Gastrocnemius medialis (tissue), 4 donors: ENCODE data around the gene RB1. TPM values are rescaled to one million over a fixed set of nuclear protein-coding genes. Genes with fewer than 3 reads are reported as not detected.

ENCODE experiments used
- ATAC-seq, 2 donors: fragments of 150-250 bp; one replicate each; pipeline ENCODE4 v1.9.1; 2016
- DNase-seq, 2 donors: peaks; one replicate each; pipeline ENCODE4 v3.0.0-alpha.2; 2019
- H3K27ac ChIP-seq, 4 donors: fragments of 200-600 bp; sonication (generic); 1 replicate in 1 of 4; 2 replicates in 3 of 4; pipeline ENCODE4 v1.5.1; 2016 to 2018; ENCODE audit warnings: mild to moderate bottlenecking in 2 of 4, moderate library complexity in 1 of 4
- H3K27me3 ChIP-seq, 3 donors: fragments of 200-600 bp; sonication (generic) in 2 of 3; 1 replicate in 1 of 3; 2 replicates in 2 of 3; pipeline versions ENCODE4 v1.5.1 to v1.6.0; 2016 to 2019; ENCODE audit warnings: mild to moderate bottlenecking in 1 of 3, moderate library complexity in 1 of 3
- H3K36me3 ChIP-seq, 2 donors: fragments of 200-600 bp; sonication (generic) in 1 of 2; one replicate each; pipeline ENCODE4 v1.5.1; 2017 to 2018
- H3K4me1 ChIP-seq, 2 donors: fragments of 200-600 bp; sonication (generic) in 1 of 2; one replicate each; pipeline ENCODE4 v1.5.1; 2016 to 2017; ENCODE audit warnings: mild to moderate bottlenecking in 2 of 2
- H3K4me3 ChIP-seq, 4 donors: fragments of 200-600 bp; sonication (generic) in 3 of 4; 1 replicate in 1 of 4; 2 replicates in 3 of 4; pipeline ENCODE4 v1.5.1; 2016 to 2019; ENCODE audit warnings: mild to moderate bottlenecking in 2 of 4
- H3K9me3 ChIP-seq, 3 donors: fragments of 200-600 bp; sonication (generic) in 2 of 3; 1 replicate in 1 of 3; 2 replicates in 2 of 3; pipeline ENCODE4 v1.5.1; 2016 to 2019
- POLR2A ChIP-seq, 2 donors: fragments of 450-650 bp; IDR thresholded peaks; one replicate each; pipeline ENCODE4 v1.6.1; 2017; ENCODE audit warnings: antibody characterized with exemption in 2 of 2, mild to moderate bottlenecking in 2 of 2, moderate library complexity in 2 of 2
- in situ Hi-C, 4 donors: fragments of 200-750 bp; cut with MboI; loops; one replicate each; pipeline versions ENCODE4 v1.15.0 to v1.8.0; 2017; ENCODE audit warnings: low sequenced_read_pairs in 4 of 4
- intact Hi-C: fragments of 100-400 bp; cut with DNase I; formaldehyde crosslinking; loops from one replicate; pipeline ENCODE4 v1.15.1; 2023; ENCODE audit warnings: low total_unique reads
- total RNA-seq, 4 donors: library from RNA; depleted of rRNA; stranded (reverse); fragments of >200 nt; gene quantifications; one replicate each; pipeline versions ENCODE4 v1.1.0 to v1.2.3, GENCODE V29; 2016
- TF ChIP-seq, protein P1 (sequence below), 5 experiments: fragments of 450-650 bp in 3 of 5; fragments of 200-600 bp in 2 of 5; sonication (generic) in 2 of 5; IDR thresholded peaks in 4 of 5; conservative IDR thresholded peaks in 1 of 5; 1 replicate in 4 of 5; 2 replicates in 1 of 5; pipeline ENCODE4 v1.5.1; 2016 to 2019; ENCODE audit warnings: antibody characterized with exemption in 5 of 5, mild to moderate bottlenecking in 3 of 5, moderate library complexity in 3 of 5

Gene RB1
- total RNA-seq, 4 donors from 2014 or later, result 29.3 to 45.6 (median 33.2) TPM

DNA sequence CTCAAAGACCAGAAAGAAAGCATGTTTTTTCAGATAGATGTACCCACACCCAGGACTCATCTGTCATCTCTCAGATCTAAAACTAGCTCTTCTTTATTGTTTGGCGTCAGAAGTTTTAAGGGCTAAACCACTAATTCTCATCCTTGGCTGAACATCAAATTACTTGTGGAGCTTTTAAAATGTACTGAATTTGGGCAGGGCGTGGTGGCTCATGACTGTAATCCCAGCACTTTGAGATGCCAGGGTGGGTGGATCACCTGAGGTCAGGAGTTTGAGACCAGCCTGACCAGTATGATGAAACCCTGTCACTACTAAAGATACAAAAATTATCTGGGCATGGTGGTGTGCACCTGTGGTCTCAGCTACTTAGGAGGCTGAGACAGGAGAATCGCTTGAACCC, 181.9 kb downstream of the RB1 start:
- intact Hi-C loops, result no loop called here
- H3K4me3 ChIP-seq, result no peak overlapping the region
- ATAC-seq (no peak), DNase-seq (no peak)
- H3K4me1 ChIP-seq, result no peaks in the 10 kb centered on the region
- no peaks in the 10 kb centered on the region for H3K36me3 ChIP-seq
- in situ Hi-C loops, result no loop called here
- no peaks in the 10 kb centered on the region for H3K9me3 ChIP-seq
- no peak for TF ChIP-seq POLR2A (IDR thresholded peaks at IDR 0.05)
- TF ChIP-seq, protein P1, sequence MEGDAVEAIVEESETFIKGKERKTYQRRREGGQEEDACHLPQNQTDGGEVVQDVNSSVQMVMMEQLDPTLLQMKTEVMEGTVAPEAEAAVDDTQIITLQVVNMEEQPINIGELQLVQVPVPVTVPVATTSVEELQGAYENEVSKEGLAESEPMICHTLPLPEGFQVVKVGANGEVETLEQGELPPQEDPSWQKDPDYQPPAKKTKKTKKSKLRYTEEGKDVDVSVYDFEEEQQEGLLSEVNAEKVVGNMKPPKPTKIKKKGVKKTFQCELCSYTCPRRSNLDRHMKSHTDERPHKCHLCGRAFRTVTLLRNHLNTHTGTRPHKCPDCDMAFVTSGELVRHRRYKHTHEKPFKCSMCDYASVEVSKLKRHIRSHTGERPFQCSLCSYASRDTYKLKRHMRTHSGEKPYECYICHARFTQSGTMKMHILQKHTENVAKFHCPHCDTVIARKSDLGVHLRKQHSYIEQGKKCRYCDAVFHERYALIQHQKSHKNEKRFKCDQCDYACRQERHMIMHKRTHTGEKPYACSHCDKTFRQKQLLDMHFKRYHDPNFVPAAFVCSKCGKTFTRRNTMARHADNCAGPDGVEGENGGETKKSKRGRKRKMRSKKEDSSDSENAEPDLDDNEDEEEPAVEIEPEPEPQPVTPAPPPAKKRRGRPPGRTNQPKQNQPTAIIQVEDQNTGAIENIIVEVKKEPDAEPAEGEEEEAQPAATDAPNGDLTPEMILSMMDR (IDR thresholded peaks at IDR 0.05 in 4 of 5, conservative IDR thresholded peaks at IDR 0.05 in 1 of 5), result no peak
- H3K27me3 ChIP-seq, result no peaks in the 10 kb centered on the region
- H3K27ac ChIP-seq, result no peak overlapping the region

DNA sequence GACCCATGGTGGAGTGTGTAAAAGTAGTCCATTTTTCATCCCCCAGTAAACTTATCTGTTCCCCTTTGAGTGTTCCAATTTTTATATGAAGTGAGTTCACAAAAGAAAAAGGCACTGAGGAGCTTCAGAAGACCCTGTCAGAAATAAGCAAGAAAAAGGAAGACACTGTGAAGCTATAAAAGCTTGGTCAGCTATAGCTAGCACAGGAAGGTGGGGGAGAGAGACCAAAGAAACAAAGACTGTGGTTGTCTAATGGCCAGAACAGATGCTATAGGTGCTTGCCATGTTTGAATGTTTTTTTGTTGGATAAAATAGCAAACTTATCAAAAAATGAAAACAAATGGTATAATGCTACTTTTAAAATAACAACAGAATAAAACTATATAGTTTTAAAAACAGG, 182.8 kb downstream of the RB1 start:
- Histone ChIP-seq H3K27ac (no peak overlapping the region), H3K27me3 (no peaks in the 10 kb centered on the region), H3K4me3 (no peak overlapping the region), H3K4me1 (peaks cover 0 to under 1% of the 10 kb centered on the region in 2 donors), H3K9me3 (no peaks in the 10 kb centered on the region), H3K36me3 (no peaks in the 10 kb centered on the region)
- in situ Hi-C loops (no loop called here), intact Hi-C loops (no loop called here)
- ATAC-seq (no peak), DNase-seq (no peak)
- TF ChIP-seq POLR2A (IDR thresholded peaks at IDR 0.05), result no peak
- TF ChIP-seq, protein P1 (IDR thresholded peaks at IDR 0.05 in 4 of 5, conservative IDR thresholded peaks at IDR 0.05 in 1 of 5), result no peak

DNA sequence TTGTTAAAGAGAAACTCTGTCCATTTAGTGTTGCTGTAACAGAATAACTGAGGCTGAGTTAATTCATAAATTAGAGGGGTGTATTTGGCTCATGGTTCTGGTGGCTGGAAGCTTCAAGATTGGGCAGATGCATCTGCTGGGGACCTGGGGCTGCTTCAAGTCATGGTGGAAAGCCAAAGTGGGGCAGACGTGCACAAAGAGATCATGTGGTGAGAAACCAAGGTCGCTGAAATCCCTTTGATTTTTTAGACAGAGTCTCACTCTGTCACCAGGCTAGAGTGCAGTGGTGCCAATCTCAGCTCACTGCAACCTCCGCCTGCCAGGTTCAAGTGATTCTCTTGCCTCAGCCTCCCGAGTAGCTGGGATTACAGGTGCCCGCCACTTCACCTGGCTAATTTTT, 183.3 kb downstream of the RB1 start:
- no peaks in the 10 kb centered on the region for H3K36me3 ChIP-seq
- TF ChIP-seq POLR2A (IDR thresholded peaks at IDR 0.05), result no peak
- H3K27ac ChIP-seq, result no peak overlapping the region
- DNase-seq (no peak), ATAC-seq (no peak)
- in situ Hi-C loops, result no loop called here
- H3K4me3 ChIP-seq, result no peak overlapping the region
- no peaks in the 10 kb centered on the region for H3K9me3 ChIP-seq
- H3K4me1 ChIP-seq, result peaks cover 2 to 5% of the 10 kb centered on the region in 2 donors
- no peaks in the 10 kb centered on the region for H3K27me3 ChIP-seq
- intact Hi-C loops, result no loop called here

DNA sequence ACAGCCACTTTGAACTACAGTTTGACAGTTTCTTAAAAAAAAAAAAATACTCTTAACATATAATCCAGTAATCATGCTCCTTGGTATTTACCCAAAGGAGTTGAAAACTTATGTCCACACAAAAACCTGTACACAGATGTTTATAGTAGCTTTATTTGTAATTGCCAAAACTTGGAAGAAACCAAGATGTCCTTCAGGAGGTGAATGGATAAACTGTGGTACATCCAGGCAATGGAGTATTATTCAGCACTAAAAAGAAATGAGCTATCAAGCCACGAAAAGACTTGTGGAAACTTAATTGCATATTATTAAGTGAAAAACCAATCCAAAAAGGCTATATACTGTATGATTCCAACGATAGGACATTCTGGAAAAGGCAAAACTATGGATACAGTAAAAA, 184.4 kb downstream of the RB1 start:
- in situ Hi-C loops, result no loop called here
- no peak for ATAC-seq

DNA sequence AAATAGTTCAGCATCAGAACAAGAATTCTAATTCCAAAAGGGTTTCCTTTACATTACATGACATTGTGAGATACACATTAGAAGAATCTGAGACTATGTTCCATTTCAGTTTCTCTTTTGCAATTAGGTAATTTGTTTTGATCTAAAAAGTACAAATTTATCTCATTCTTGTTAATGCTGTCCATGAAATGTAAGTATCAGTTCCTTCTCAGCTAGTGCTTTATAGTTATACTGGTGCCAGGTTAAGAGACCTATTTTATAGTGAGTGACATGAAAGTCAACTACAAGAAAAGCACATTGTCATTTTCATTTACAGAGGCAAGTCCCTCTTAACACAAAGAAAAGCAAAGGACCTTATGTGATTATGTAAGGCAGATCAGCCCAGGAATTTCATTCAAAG, 185.4 kb downstream of the RB1 start:
- in situ Hi-C loops, result no loop called here

More for the DNA sequence above, 184.4 kb downstream of the RB1 start:
- H3K9me3 ChIP-seq, result no peaks in the 10 kb centered on the region
- H3K36me3 ChIP-seq, result no peaks in the 10 kb centered on the region
- no peak overlapping the region for H3K4me3 ChIP-seq
- no peaks in the 10 kb centered on the region for H3K27me3 ChIP-seq
- H3K27ac ChIP-seq, result no peak overlapping the region
- DNase-seq, result no peak
- intact Hi-C loops, result no loop called here
- peaks cover 5 to 9% of the 10 kb centered on the region in 2 donors for H3K4me1 ChIP-seq
- TF ChIP-seq, protein P1 (IDR thresholded peaks at IDR 0.05 in 4 of 5, conservative IDR thresholded peaks at IDR 0.05 in 1 of 5), result no peak
- no peak for TF ChIP-seq POLR2A (IDR thresholded peaks at IDR 0.05)

More for the DNA sequence above, 185.4 kb downstream of the RB1 start:
- DNase-seq (no peak), ATAC-seq (no peak)
- Histone ChIP-seq H3K27me3 (no peaks in the 10 kb centered on the region), H3K9me3 (no peaks in the 10 kb centered on the region), H3K4me3 (no peak overlapping the region), H3K4me1 (peaks cover 9 to 12% of the 10 kb centered on the region in 2 donors), H3K36me3 (no peaks in the 10 kb centered on the region), H3K27ac (no peak overlapping the region)
- TF ChIP-seq, protein P1 (IDR thresholded peaks at IDR 0.05 in 4 of 5, conservative IDR thresholded peaks at IDR 0.05 in 1 of 5), result no peak
- TF ChIP-seq POLR2A (IDR thresholded peaks at IDR 0.05), result no peak
- intact Hi-C loops, result no loop called here
